HG03280 (cell line): ENCODE measurements around the gene ACYP1.

Experiments used
- ATAC-seq: cut with Tn5 transposase; IDR thresholded peaks from one replicate; pipeline ENCODE4 v1.9.1; 2021; ENCODE audit warnings: mild to moderate bottlenecking, moderate library complexity; ENCODE audit not compliant: unreplicated experiment

The ACYP1 gene

GRCh38 chr14:75040959-75041358 lies 22.9 kb downstream of the ACYP1 start:
- ATAC-seq: no peak

GRCh38 chr14:75040507-75040906 lies 23.3 kb downstream of the ACYP1 start:
- ATAC-seq: no peak

- ATAC-seq: no peak
These were observed 30.9 kb downstream of the ACYP1 start for GRCh38 chr14:75032939-75033338.

- no peak for ATAC-seq
These were observed 33.7 kb downstream of the ACYP1 start for GRCh38 chr14:75030147-75030546.

GRCh38 chr14:75025876-75026275 lies 37.9 kb downstream of the ACYP1 start:
- no peak for ATAC-seq

- no peak for ATAC-seq
These were observed 38.7 kb downstream of the ACYP1 start for GRCh38 chr14:75025082-75025481.

- ATAC-seq: no peak
These were observed 40.7 kb downstream of the ACYP1 start for GRCh38 chr14:75023108-75023507.

- no peak for ATAC-seq
These were observed 41.2 kb downstream of the ACYP1 start for GRCh38 chr14:75022655-75023054.

GRCh38 chr14:75018694-75019093 lies 45.1 kb downstream of the ACYP1 start:
- no peak for ATAC-seq

GRCh38 chr14:75016815-75017214 lies 47.0 kb downstream of the ACYP1 start:
- no peak for ATAC-seq

- ATAC-seq: no peak
These were observed 48.3 kb downstream of the ACYP1 start for GRCh38 chr14:75015496-75015895.

- no peak for ATAC-seq
These were observed 50.5 kb downstream of the ACYP1 start for GRCh38 chr14:75013290-75013689.

- no peak for ATAC-seq
These were observed 52.3 kb downstream of the ACYP1 start for GRCh38 chr14:75011356-75011994.

- ATAC-seq: no peak
These were observed 53.2 kb downstream of the ACYP1 start for GRCh38 chr14:75010472-75011093.

GRCh38 chr14:75009176-75009575 lies 54.6 kb downstream of the ACYP1 start:
- no peak for ATAC-seq

GRCh38 chr14:75005357-75005756 lies 58.5 kb downstream of the ACYP1 start:
- no peak for ATAC-seq

GRCh38 chr14:75003250-75004027 lies 60.4 kb downstream of the ACYP1 start:
- no peak for ATAC-seq
